ENCODE data around the gene PYGM. TPM values are rescaled to one million over a fixed set of nuclear protein-coding genes. Genes with fewer than 3 reads are reported as not detected.

PYGM gene
- total RNA-seq, 1 experiment from 2014 or later: 3.6 TPM

- Histone ChIP-seq H3K56ac (ENCODE audit: insufficient read length, low read depth, low read length) (no peak overlapping the region), H3K4ac (ENCODE audit: low read depth, low read length) (no peak overlapping the region), H3K9ac (ENCODE audit: extremely low read depth, insufficient read length, low read length) (no peak overlapping the region), H4K91ac (ENCODE audit: insufficient read length, low read depth, low read length) (no peak overlapping the region), H2BK12ac (ENCODE audit: insufficient read length, low read depth, low read length) (no peak overlapping the region), H2BK120ac (ENCODE audit: low read depth, low read length, poor library complexity, severe bottlenecking) (no peak overlapping the region), H4K5ac (ENCODE audit: insufficient read length, low read depth, low read length) (no peak overlapping the region), H3K4me1 (ENCODE audit: insufficient read depth, low read length) (no peaks in the 10 kb centered on the region), H3K18ac (ENCODE audit: insufficient read length, low read depth, low read length) (no peak overlapping the region), H2BK15ac (ENCODE audit: low read depth, low read length) (no peak overlapping the region), H3K14ac (ENCODE audit: insufficient read depth, low read length) (no peak overlapping the region), H2AFZ (ENCODE audit: low read length) (no peak overlapping the region), H2AK5ac (ENCODE audit: insufficient read length, low read length) (no peak overlapping the region), H3K27me3 (ENCODE audit: insufficient read depth, low read length) (peaks cover 16% of the 10 kb centered on the region; the same call in 1 of the 2 replicates), H3K9me3 (ENCODE audit: control insufficient read depth, low read depth, low read length) (no peaks in the 10 kb centered on the region), H2BK5ac (ENCODE audit: insufficient read length, low read length) (no peak overlapping the region), H3T11ph (ENCODE audit: low read length) (no peak overlapping the region), H3K4me2 (ENCODE audit: insufficient read depth, insufficient read length, low read length) (no peak overlapping the region), H3K23ac (ENCODE audit: insufficient read length, low read depth, low read length) (no peak overlapping the region), H4K8ac (replicated peaks; ENCODE audit: insufficient read length, low read depth, low read length) (no peak overlapping the region), H3K27ac (ENCODE audit: insufficient read length, low read depth, low read length) (no peak overlapping the region), H3K23me2 (ENCODE audit: insufficient read length, low read depth, low read length, poor library complexity, severe bottlenecking) (peaks cover 3% of the 10 kb centered on the region), H3K79me1 (ENCODE audit: insufficient read depth, low read depth, low read length, poor library complexity, severe bottlenecking) (no peaks in the 10 kb centered on the region), H4K20me1 (ENCODE audit: control insufficient read depth, insufficient read depth, insufficient read length) (peaks cover 3% of the 10 kb centered on the region), H3K79me2 (ENCODE audit: insufficient read depth, low read length) (no peaks in the 10 kb centered on the region), H2BK20ac (ENCODE audit: low read depth, low read length, poor library complexity, severe bottlenecking) (no peak overlapping the region)
- TF ChIP-seq CTCF (conservative IDR thresholded peaks at IDR 0.05): no peak
- Mint-ChIP-seq H3K27ac (no peak overlapping the region), H3K4me1 (peaks cover 5 to 53% of the 10 kb centered on the region in 2 experiments), H3K9me3 (no peaks in the 10 kb centered on the region; a peak in 2 of 5 replicates), H3K27me3 (ENCODE audit: low read depth) (peaks cover 92% of the 10 kb centered on the region), H3K36me3 (ENCODE audit: insufficient read depth in 1 of 3, low read depth in 3 of 3) (no peaks in the 10 kb centered on the region), H3K4me3 (no peak overlapping the region)
- WGBS (ENCODE audit: extremely low coverage, insufficient read length, low lambda C conversion rate): no CpG with 5 or more reads among the region's 4 CpGs
- no peak for DNase-seq
Measured at GRCh38 chr11:64717268-64717578, 42.6 kb downstream of the PYGM start.

Data from H9 (cell line).